Activated CD4-positive, alpha-beta T cell treated with anti-CD3 and anti-CD28 coated beads for 1 hour (primary cell): ENCODE results near the gene BOLA2B.
"Not testable (repeated sequence)": the region's sequence is repeated elsewhere in the genome, so short reads cannot be mapped to it uniquely, and the experiment has no call there.

ENCODE experiments used
- DNase-seq: peaks from one replicate; pipeline ENCODE4 v3.0.0-alpha.2; 2020

The BOLA2B gene

DNA sequence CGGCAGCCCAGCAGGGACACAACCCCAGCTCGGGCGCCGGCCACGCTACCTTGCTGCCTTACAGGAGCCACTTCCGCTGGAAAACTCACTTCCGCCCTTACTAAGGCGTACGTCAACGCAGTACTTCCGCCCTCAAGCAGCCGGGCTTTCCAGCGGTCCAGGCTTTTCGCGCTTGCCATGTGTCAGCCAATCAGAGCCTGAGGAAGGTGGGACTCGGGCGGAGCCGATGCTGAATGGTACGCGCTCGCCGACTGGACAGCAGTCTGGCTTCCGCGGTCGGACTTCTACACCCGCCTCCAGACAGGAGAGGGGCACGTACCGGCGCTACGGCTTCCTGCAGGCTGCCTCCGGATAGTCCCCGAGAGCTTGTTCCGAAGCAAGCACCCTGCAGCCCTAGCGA, at the start of gene BOLA2B, which contains the start of gene SLX1A:
BOLA2B (minus strand) TSS at position 52 of the 400 bp plus-strand sequence. CDS start 71 bp downstream, outside the sequence.
SLX1A (plus strand) TSS at position 261 of the 400 bp plus-strand sequence. CDS start 210 bp downstream, outside the sequence.
- not testable (repeated sequence) for DNase-seq

DNA sequence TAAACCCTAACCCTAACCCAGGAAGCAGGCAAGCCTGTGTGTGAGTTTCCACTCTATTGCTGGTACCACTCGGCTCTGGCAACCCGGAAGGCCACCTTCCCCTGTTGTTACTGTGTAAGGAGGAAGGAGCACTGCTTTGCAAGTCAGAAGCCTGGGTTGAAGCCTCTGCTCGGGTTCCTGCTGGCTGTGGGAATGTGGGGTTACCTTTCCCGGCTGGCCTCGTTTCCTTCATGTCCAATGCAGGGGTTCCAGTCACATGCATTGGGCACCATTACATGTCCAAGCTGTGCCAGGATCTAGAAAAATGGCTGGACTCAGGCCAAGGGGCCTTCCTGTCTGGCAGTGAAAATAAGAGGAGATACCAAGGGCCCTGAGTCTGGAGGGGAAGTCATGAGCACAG, 23.6 kb upstream of the BOLA2B start:
- not testable (repeated sequence) for DNase-seq

- not testable (repeated sequence) for DNase-seq
Measured at GRCh38 chr16:30211414-30211813, 17.9 kb upstream of the BOLA2B start.

- not testable (repeated sequence) for DNase-seq
Measured at GRCh38 chr16:30209032-30209431, 15.6 kb upstream of the BOLA2B start.

- DNase-seq, result not testable (repeated sequence)
Measured at GRCh38 chr16:30207063-30207704, 13.7 kb upstream of the BOLA2B start.

GRCh38 chr16:30206252-30206651, 12.8 kb upstream of the BOLA2B start:
- not testable (repeated sequence) for DNase-seq

DNA sequence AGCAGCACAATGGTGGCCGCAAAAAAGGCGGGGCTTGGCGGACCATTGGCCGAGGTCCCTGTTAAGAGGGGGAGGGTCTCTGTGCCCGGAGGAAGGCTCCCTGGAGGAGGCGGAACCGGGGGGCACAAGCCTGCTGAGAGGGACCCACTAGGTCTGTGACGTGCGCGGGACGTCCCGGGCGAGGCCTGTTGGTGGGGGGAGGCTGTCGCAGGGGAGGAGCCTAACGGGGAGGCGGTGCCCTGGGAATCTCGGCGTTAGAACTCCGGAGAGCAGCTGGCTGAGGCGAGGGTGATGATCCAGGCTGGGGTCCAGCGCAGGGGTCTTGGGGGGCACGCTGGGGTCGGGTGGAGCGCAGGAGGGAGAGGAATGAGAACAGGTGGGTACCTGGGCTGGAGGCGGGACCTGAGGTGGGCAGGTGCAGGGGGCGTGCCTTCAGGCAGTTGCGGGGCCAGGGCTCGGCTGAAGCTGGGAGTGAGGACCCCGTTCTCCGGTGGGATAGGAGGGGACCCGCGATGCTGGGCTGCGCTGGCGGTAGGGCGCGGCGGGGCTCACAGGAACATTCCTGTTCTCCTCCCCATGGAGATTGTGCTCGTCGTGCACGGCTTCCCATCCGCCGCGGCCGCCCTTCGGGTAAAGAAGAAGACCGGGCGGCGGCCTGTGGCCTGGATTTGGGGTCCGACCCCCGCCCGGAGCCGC, 12.2 kb upstream of the BOLA2B start:
- peak; percentile 2 for DNase-seq

GRCh38 chr16:30199608-30200343, 6.3 kb upstream of the BOLA2B start:
- not testable (repeated sequence) for DNase-seq

DNA sequence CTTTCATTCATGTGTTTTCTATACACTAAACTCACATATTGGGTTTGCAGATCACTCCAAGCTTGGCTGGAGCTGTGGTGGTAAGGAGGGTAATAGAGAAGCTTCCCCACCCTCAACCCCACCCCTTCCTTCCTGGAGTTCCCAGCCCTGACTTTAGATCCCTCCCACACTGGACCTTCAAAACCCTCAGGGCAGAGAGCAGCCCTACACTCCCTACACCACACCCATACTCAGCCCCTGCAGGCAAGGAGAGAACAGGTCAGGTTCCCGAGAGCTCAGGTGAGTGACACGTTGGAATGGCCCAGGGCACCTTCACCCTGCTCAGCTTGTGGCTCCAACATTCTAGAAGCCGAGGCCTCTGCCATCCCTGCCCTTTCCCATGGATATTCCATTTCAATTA, 5.6 kb upstream of the BOLA2B start, which contains the start of gene SULT1A3:
SULT1A3 (plus strand) TSS at position 207 of the 400 bp plus-strand sequence. CDS start 1,474 bp downstream, outside the sequence.
- DNase-seq, result not testable (repeated sequence)

DNA sequence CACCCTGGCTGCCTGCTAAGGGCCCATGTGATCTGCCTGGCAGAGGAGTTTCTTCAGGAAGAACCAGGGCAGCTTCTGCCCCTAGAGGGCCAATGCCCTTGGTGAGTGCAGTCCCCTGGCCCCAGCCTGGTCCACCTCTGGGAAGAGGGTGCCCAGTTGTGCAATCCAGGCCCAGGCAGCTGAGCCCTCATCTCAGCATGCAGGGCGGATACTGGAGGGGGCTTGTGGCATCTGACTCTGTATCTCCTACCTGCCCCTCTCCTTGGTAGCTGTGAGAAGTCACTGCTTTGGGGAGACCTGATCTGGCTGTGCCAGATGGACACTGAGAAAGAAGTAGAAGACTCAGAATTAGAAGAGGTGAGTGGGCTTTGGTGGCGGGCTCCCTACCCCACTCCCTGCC, 3.5 kb upstream of the BOLA2B start:
- not testable (repeated sequence) for DNase-seq

DNA sequence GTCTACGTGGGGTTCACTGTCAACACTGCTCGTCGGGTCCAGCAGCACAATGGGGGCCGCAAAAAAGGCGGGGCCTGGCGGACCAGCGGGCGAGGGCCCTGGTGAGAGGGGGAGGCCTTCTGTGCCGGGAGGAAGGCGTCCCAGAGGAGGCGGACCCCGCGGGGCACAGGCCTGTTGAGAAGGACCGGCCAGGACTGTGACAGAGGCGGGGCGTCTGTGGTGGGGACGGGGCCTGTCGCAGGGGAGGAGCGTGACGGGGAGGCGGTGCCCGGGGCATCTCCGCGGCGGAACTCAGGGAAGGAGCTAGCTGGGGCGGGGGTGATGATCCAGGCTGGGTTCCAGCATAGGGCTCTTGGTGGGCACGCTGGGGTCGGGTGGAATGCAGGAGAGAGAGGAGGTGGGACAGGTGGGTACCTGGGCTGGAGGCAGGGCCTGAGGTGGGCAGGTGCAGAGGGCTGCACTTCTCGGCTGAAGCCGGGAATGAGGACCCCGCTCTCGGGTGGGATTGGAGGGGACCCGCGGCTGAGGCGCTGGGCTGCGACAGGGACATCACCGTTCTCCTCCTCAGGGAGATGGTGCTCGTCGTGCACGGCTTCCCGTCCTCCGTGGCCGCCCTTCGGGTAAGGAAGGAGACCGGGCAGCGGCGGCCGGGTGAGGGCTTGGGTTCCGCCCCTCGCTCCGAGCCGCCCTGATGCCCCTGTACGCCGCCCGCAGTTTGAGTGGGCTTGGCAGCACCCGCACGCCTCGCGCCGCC, 883 bp upstream of the BOLA2B start:
- DNase-seq, result not testable (repeated sequence)

GRCh38 chr16:30193098-30193497, 368 bp downstream of the BOLA2B start:
- DNase-seq, result not testable (repeated sequence)

GRCh38 chr16:30191158-30191557, 2.3 kb downstream of the BOLA2B start:
- not testable (repeated sequence) for DNase-seq

- DNase-seq, result no peak
Measured at GRCh38 chr16:30187971-30188561, 5.4 kb downstream of the BOLA2B start.

- DNase-seq, result no peak
Measured at GRCh38 chr16:30187556-30187865, 6.0 kb downstream of the BOLA2B start.

GRCh38 chr16:30186782-30187555, 6.5 kb downstream of the BOLA2B start:
- DNase-seq, result peak; percentile 79

GRCh38 chr16:30186444-30186781, 7.1 kb downstream of the BOLA2B start:
- DNase-seq, result peak; percentile 14

- peak; percentile 75 for DNase-seq
Measured at GRCh38 chr16:30185683-30186421, 7.6 kb downstream of the BOLA2B start.

DNA sequence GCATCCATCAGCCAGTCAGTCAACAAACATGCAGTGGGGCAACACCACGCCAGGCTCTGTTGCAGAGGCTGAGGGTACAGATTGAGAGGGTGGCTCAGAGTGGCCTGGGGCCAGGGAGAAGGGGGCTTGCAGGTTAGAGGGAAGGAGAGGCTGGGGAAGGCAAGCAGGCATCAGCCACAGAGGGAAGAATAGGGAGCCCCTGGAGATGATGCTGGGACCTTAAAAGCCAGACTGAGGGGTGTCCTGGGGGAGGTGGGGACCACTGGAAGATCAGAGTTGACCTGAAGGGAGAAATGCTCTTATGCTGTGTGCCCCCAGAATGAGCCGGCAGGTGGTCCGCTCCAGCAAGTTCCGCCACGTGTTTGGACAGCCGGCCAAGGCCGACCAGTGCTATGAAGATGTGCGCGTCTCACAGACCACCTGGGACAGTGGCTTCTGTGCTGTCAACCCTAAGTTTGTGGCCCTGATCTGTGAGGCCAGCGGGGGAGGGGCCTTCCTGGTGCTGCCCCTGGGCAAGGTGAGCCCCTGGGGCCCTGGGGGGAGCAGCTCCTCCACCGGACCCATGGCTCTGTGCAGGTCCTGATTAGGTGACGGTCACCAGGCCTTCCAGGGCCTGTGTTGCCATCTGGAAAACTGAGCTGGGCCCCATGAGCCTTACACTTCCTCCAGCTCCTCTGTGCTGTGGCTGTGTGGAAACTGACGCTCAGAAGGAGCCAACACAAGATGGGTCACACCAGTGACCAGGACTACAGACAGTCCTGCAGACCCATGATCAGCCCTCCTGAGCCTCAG, 8.4 kb downstream of the BOLA2B start:
- DNase-seq, result peak; percentile 16
